Neural cell (in vitro differentiated cells): ENCODE results near the gene PRKAR1B. TPM values are rescaled to one million over a fixed set of nuclear protein-coding genes. Genes with fewer than 3 reads are reported as not detected.

Experiments
- H2AFZ ChIP-seq: fragments of 200-600, 300-800 bp; sonication (generic), shearing (Covaris generic); 2 replicates; pipeline ENCODE4 v1.6.0; 2014; ENCODE audit warnings: low read depth, mild to moderate bottlenecking, antibody characterized with exemption, low read length, moderate library complexity
- H3F3A ChIP-seq: fragments of 200-600 bp; shearing (Covaris generic); 2 replicates; pipeline ENCODE4 v1.6.1; 2016; ENCODE audit warnings: mild to moderate bottlenecking, moderate library complexity, mixed read lengths, antibody characterized with exemption, low read length; ENCODE audit not compliant: insufficient read depth, poor library complexity, severe bottlenecking
- H3K27ac ChIP-seq: fragments of 200-600, 300-800 bp; sonication (generic), shearing (Covaris generic); 2 replicates; pipeline ENCODE4 v1.5.1; 2014; ENCODE audit warnings: mild to moderate bottlenecking, low read length, moderate library complexity
- H3K27me3 ChIP-seq: fragments of 300-800, 200-600 bp; sonication (generic), shearing (Covaris generic); 2 replicates; pipeline ENCODE4 v1.6.0; 2014; ENCODE audit warnings: mild to moderate bottlenecking, low read depth, low read length, moderate library complexity; ENCODE audit not compliant: insufficient read depth
- H3K36me3 ChIP-seq: fragments of 300-800, 200-600 bp; sonication (generic), shearing (Covaris generic); 2 replicates; pipeline ENCODE4 v1.5.1; 2014; ENCODE audit warnings: mild to moderate bottlenecking, antibody characterized with exemption, low read length, moderate library complexity; ENCODE audit not compliant: insufficient read depth
- H3K4me2 ChIP-seq: fragments of 300-800, 200-600 bp; sonication (generic), shearing (Covaris generic); 2 replicates; pipeline ENCODE4 v1.6.0; 2014; ENCODE audit warnings: mild to moderate bottlenecking, low read length
- H3K4me3 ChIP-seq: fragments of 300-800, 200-600 bp; sonication (generic), shearing (Covaris generic); 2 replicates; pipeline ENCODE4 v1.5.1; 2014; ENCODE audit warnings: mild to moderate bottlenecking, low read length, moderate library complexity
- H3K79me2 ChIP-seq: fragments of 200-600 bp; shearing (Covaris generic); replicated peaks from 2 replicates; pipeline ENCODE4 v1.6.0; 2014; ENCODE audit warnings: mild to moderate bottlenecking, low read length, moderate library complexity; ENCODE audit not compliant: insufficient read depth
- H3K9ac ChIP-seq: fragments of 300-800, 200-600 bp; sonication (generic), shearing (Covaris generic); 2 replicates; pipeline ENCODE4 v1.6.1; 2016; ENCODE audit warnings: mild to moderate bottlenecking, low read length, mixed read lengths
- H3K9me2 ChIP-seq: fragments of 200-600 bp; shearing (Covaris generic); 2 replicates; pipeline ENCODE4 v1.6.1; 2016; ENCODE audit warnings: mild to moderate bottlenecking, low read length, mixed read lengths; ENCODE audit not compliant: insufficient read depth
- H3K9me3 ChIP-seq: fragments of 200-600, 300-800 bp; sonication (generic), shearing (Covaris generic); 2 replicates; pipeline ENCODE4 v1.6.1; 2016; ENCODE audit warnings: mild to moderate bottlenecking, mixed run types, low read length, moderate library complexity, mixed read lengths
- H4K20me1 ChIP-seq: fragments of 200-600 bp; shearing (Covaris generic); 2 replicates; pipeline ENCODE4 v1.6.1; 2016; ENCODE audit warnings: mild to moderate bottlenecking, mixed run types; ENCODE audit not compliant: insufficient read depth
- CTCF ChIP-seq: fragments of 450-650 bp; IDR thresholded peaks from 2 replicates; pipeline ENCODE4 v1.5.1; 2014; ENCODE audit warnings: antibody characterized with exemption, mild to moderate bottlenecking, moderate library complexity; ENCODE audit not compliant: poor library complexity, severe bottlenecking
- EP300 ChIP-seq: fragments of 450-650 bp; conservative IDR thresholded peaks from 2 replicates; pipeline ENCODE4 v1.6.1; 2014; ENCODE audit warnings: antibody characterized with exemption, mild to moderate bottlenecking, moderate library complexity; ENCODE audit not compliant: poor library complexity, severe bottlenecking
- EZH2 ChIP-seq: fragments of 200-600, 300-800 bp; shearing (Covaris generic), sonication (generic); IDR thresholded peaks from 2 replicates; pipeline ENCODE4 v1.6.1; 2014; ENCODE audit warnings: antibody characterized with exemption, low read length, borderline replicate concordance, mild to moderate bottlenecking; ENCODE audit not compliant: insufficient read depth, poor library complexity, severe bottlenecking
- MXI1 ChIP-seq: fragments of 450-650 bp; conservative IDR thresholded peaks from 2 replicates; pipeline ENCODE4 v1.6.1; 2014; ENCODE audit warnings: antibody characterized with exemption, mild to moderate bottlenecking; ENCODE audit not compliant: poor library complexity, severe bottlenecking
- POLR2AphosphoS5 ChIP-seq: IDR thresholded peaks from 2 replicates; pipeline ENCODE4 v1.6.1; 2012
- REST ChIP-seq: IDR thresholded peaks from 2 replicates; pipeline ENCODE4 v1.6.1; 2012; ENCODE audit warnings: borderline replicate concordance
- SMC3 ChIP-seq: fragments of 450-650 bp; conservative IDR thresholded peaks from 2 replicates; pipeline ENCODE4 v1.6.1; 2014; ENCODE audit warnings: antibody characterized with exemption, mild to moderate bottlenecking, moderate library complexity; ENCODE audit not compliant: poor library complexity
- TAF1 ChIP-seq: IDR thresholded peaks from 2 replicates; pipeline ENCODE4 v1.6.1; 2012; ENCODE audit warnings: low read depth
- polyA plus RNA-seq: library from polyadenylated mRNA; depleted of rRNA; stranded (reverse); fragments of >200 nt; gene quantifications from 2 replicates; pipeline ENCODE4 v1.2.3, GENCODE V29; 2014

Gene PRKAR1B
- polyA plus RNA-seq, 1 donor from 2014 or later: 38.6 TPM

GRCh38 chr7:668958-669357, 58.1 kb downstream of the PRKAR1B start:
- Histone ChIP-seq H3K27me3 (no peaks in the 10 kb centered on the region), H3K36me3 (no peaks in the 10 kb centered on the region), H3K9me2 (no peaks in the 10 kb centered on the region), H3F3A (no peaks in the 10 kb centered on the region), H2AFZ (no peak overlapping the region), H3K27ac (no peak overlapping the region), H3K9ac (no peak overlapping the region), H3K9me3 (no peaks in the 10 kb centered on the region), H3K79me2 (no peaks in the 10 kb centered on the region), H4K20me1 (no peaks in the 10 kb centered on the region), H3K4me2 (no peak overlapping the region), H3K4me3 (no peak overlapping the region)
- TF ChIP-seq CTCF: no peak
- no peak for TF ChIP-seq REST
- TF ChIP-seq MXI1: no peak
- TF ChIP-seq TAF1: no peak
- no peak for TF ChIP-seq SMC3
- no peak for TF ChIP-seq EP300
- TF ChIP-seq POLR2AphosphoS5: no peak

GRCh38 chr7:668139-668931, 58.7 kb downstream of the PRKAR1B start:
- Histone ChIP-seq H3K9ac (no peak overlapping the region), H3K36me3 (no peaks in the 10 kb centered on the region), H3K79me2 (no peaks in the 10 kb centered on the region), H3K4me2 (no peak overlapping the region), H2AFZ (no peak overlapping the region), H3K4me3 (no peak overlapping the region), H3F3A (no peaks in the 10 kb centered on the region), H3K9me2 (no peaks in the 10 kb centered on the region), H3K9me3 (no peaks in the 10 kb centered on the region), H3K27ac (no peak overlapping the region), H3K27me3 (no peaks in the 10 kb centered on the region), H4K20me1 (no peaks in the 10 kb centered on the region)
- TF ChIP-seq SMC3 (no peak), TAF1 (no peak), POLR2AphosphoS5 (no peak), CTCF (no peak), EZH2 (no peak)
